22Rv1 (cell line): ENCODE results near the gene ZBED4.

ENCODE experiments used
- ZFX ChIP-seq: fragments of 450-650 bp; IDR thresholded peaks from 2 replicates; pipeline ENCODE4 v1.6.1; 2017; ENCODE audit warnings: antibody characterized with exemption, borderline replicate concordance
- TF ChIP-seq, protein P1 (sequence below): fragments of 450-650 bp; IDR thresholded peaks from 2 replicates; pipeline ENCODE4 v1.5.1; 2017; ENCODE audit warnings: mild to moderate bottlenecking

- TF ChIP-seq, protein P1, sequence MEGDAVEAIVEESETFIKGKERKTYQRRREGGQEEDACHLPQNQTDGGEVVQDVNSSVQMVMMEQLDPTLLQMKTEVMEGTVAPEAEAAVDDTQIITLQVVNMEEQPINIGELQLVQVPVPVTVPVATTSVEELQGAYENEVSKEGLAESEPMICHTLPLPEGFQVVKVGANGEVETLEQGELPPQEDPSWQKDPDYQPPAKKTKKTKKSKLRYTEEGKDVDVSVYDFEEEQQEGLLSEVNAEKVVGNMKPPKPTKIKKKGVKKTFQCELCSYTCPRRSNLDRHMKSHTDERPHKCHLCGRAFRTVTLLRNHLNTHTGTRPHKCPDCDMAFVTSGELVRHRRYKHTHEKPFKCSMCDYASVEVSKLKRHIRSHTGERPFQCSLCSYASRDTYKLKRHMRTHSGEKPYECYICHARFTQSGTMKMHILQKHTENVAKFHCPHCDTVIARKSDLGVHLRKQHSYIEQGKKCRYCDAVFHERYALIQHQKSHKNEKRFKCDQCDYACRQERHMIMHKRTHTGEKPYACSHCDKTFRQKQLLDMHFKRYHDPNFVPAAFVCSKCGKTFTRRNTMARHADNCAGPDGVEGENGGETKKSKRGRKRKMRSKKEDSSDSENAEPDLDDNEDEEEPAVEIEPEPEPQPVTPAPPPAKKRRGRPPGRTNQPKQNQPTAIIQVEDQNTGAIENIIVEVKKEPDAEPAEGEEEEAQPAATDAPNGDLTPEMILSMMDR, result no peak
- no peak for TF ChIP-seq ZFX
Measured at GRCh38 chr22:49853981-49854831, 562 bp downstream of the ZBED4 start.
